ENCODE measurements around the gene CISD2.

CISD2 gene

GRCh38 chr4:102850370-102850769 lies 18.4 kb upstream of the CISD2 start:
- no peak for TF ChIP-seq YY1 (IDR thresholded peaks at IDR 0.05; ENCODE audit: low read depth)
- no peak for TF ChIP-seq EP300 (IDR thresholded peaks at IDR 0.05; ENCODE audit: borderline replicate concordance)
- TF ChIP-seq FOXM1 (IDR thresholded peaks at IDR 0.05; ENCODE audit: borderline replicate concordance, low read depth) = no peak
- no peak for TF ChIP-seq TAF1 (IDR thresholded peaks at IDR 0.05; ENCODE audit: low read depth)
- no peak for TF ChIP-seq RAD21 (IDR thresholded peaks at IDR 0.05; ENCODE audit: low read depth)

DNA sequence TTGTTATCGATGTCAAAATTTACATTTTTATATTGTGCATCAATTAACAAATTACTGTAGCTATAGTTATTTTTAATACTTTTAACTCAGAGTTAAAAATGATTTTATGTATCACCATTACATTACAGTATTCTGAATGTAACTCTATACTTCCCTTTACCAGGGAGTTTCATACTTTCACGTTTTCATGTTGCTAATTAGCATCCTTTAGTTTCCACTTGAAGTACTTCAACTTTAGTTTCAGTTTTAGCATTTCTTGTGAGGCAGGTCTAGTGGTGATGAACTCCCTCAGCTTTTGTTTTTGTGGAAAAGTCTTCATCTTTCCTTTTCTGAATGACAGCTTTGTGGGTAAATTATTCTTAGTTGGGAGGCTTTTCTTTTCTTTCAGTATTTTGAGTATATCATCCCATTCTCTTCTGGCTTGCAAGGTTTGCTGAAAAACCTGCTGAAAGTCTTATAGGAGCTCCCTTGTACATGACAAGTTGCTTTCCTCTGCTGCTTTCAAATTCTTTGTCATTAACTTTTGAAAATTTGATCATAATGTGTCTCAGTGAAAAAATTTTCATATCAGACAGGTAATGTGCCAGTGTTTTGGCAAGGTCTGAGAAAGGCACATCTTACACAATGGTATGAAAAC lies 9.8 kb upstream of the CISD2 start:
- TF ChIP-seq, protein P1, sequence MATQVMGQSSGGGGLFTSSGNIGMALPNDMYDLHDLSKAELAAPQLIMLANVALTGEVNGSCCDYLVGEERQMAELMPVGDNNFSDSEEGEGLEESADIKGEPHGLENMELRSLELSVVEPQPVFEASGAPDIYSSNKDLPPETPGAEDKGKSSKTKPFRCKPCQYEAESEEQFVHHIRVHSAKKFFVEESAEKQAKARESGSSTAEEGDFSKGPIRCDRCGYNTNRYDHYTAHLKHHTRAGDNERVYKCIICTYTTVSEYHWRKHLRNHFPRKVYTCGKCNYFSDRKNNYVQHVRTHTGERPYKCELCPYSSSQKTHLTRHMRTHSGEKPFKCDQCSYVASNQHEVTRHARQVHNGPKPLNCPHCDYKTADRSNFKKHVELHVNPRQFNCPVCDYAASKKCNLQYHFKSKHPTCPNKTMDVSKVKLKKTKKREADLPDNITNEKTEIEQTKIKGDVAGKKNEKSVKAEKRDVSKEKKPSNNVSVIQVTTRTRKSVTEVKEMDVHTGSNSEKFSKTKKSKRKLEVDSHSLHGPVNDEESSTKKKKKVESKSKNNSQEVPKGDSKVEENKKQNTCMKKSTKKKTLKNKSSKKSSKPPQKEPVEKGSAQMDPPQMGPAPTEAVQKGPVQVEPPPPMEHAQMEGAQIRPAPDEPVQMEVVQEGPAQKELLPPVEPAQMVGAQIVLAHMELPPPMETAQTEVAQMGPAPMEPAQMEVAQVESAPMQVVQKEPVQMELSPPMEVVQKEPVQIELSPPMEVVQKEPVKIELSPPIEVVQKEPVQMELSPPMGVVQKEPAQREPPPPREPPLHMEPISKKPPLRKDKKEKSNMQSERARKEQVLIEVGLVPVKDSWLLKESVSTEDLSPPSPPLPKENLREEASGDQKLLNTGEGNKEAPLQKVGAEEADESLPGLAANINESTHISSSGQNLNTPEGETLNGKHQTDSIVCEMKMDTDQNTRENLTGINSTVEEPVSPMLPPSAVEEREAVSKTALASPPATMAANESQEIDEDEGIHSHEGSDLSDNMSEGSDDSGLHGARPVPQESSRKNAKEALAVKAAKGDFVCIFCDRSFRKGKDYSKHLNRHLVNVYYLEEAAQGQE (IDR thresholded peaks at IDR 0.05; ENCODE audit: low read depth) = no peak
- TF ChIP-seq MAX (IDR thresholded peaks at IDR 0.05) = no peak
- TF ChIP-seq YY1 (IDR thresholded peaks at IDR 0.05; ENCODE audit: low read depth) = no peak
- TF ChIP-seq FOXM1 (IDR thresholded peaks at IDR 0.05; ENCODE audit: borderline replicate concordance, low read depth) = no peak
- TF ChIP-seq NFIC (IDR thresholded peaks at IDR 0.05) = no peak
- TF ChIP-seq ZBTB7A (IDR thresholded peaks at IDR 0.05; ENCODE audit: low read depth) = no peak
- TF ChIP-seq CREB1 (IDR thresholded peaks at IDR 0.05; ENCODE audit: low read depth) = no peak
- TF ChIP-seq RAD21 (IDR thresholded peaks at IDR 0.05; ENCODE audit: low read depth) = no peak
- no peak for TF ChIP-seq EP300 (IDR thresholded peaks at IDR 0.05; ENCODE audit: borderline replicate concordance)
- TF ChIP-seq TCF12 (IDR thresholded peaks at IDR 0.05; ENCODE audit: low read depth) = no peak

DNA sequence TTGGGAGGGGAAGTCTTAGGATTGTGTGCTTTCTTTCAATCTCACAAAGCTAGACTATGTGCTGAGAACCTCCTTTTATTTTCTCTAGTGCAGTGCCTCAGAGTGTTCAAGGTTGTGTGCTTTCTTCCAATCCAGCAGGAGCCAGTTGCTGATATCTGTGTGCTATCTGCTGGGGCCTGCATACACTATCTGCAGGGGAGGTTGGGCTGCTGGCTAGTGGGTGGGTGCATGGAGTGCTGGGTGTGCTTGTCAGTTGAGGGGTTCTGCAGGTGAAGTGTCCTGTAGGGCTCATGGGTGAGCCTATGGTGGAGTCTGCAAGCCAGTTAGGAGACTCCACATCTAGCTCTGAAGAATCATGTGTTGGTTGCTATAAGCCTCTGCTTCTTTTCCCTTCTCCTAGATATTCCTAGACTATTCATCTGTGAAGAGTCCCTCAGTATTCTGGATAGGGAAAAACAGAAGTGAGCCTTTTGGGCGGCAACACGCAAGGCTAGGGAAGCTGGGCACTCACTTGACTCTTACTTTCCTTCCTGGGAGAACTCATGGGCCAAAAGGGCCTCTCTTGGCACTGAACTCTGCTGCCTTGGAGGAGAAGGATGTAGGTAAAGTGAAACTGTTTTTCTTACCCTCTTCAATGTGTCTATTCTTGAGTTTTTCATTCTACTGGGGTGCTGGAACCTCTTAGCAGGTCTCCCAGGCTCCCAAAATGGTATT lies 8.0 kb upstream of the CISD2 start:
- no peak for TF ChIP-seq MAX (IDR thresholded peaks at IDR 0.05)
- TF ChIP-seq RAD21 (IDR thresholded peaks at IDR 0.05; ENCODE audit: low read depth) = no peak
- no peak for TF ChIP-seq ZBTB7A (IDR thresholded peaks at IDR 0.05; ENCODE audit: low read depth)
- no peak for TF ChIP-seq EP300 (IDR thresholded peaks at IDR 0.05; ENCODE audit: borderline replicate concordance)
- no peak for TF ChIP-seq USF1 (IDR thresholded peaks at IDR 0.05)
- no peak for TF ChIP-seq TCF12 (IDR thresholded peaks at IDR 0.05; ENCODE audit: low read depth)
- no peak for TF ChIP-seq EGR1 (IDR thresholded peaks at IDR 0.05)
- no peak for TF ChIP-seq FOXM1 (IDR thresholded peaks at IDR 0.05; ENCODE audit: borderline replicate concordance, low read depth)
- TF ChIP-seq CEBPB (IDR thresholded peaks at IDR 0.05) = no peak
- TF ChIP-seq, protein P1 (IDR thresholded peaks at IDR 0.05; ENCODE audit: low read depth) = no peak
- no peak for TF ChIP-seq CREB1 (IDR thresholded peaks at IDR 0.05; ENCODE audit: low read depth)

- TF ChIP-seq ZBTB7A (IDR thresholded peaks at IDR 0.05; ENCODE audit: low read depth) (no peak), USF1 (IDR thresholded peaks at IDR 0.05) (no peak), CREB1 (IDR thresholded peaks at IDR 0.05; ENCODE audit: low read depth) (no peak), EP300 (IDR thresholded peaks at IDR 0.05; ENCODE audit: borderline replicate concordance) (no peak), TAF1 (IDR thresholded peaks at IDR 0.05; ENCODE audit: low read depth) (no peak), TCF12 (IDR thresholded peaks at IDR 0.05; ENCODE audit: low read depth) (no peak), EGR1 (IDR thresholded peaks at IDR 0.05) (no peak), TEAD4 (IDR thresholded peaks at IDR 0.05) (no peak), YY1 (IDR thresholded peaks at IDR 0.05; ENCODE audit: low read depth) (no peak), RAD21 (IDR thresholded peaks at IDR 0.05; ENCODE audit: low read depth) (no peak), MAX (IDR thresholded peaks at IDR 0.05) (no peak)
- TF ChIP-seq, protein P1 (IDR thresholded peaks at IDR 0.05; ENCODE audit: low read depth) = no peak
These were observed 6.8 kb upstream of the CISD2 start for GRCh38 chr4:102862016-102862415.

Measured in Ishikawa (cell line).